GM21619 (cell line): ENCODE results near the gene B3GAT3.
"Not testable (repeated sequence)": the region's sequence is repeated elsewhere in the genome, so short reads cannot be mapped to it uniquely, and the experiment has no call there.

Source experiments
- ATAC-seq: cut with Tn5 transposase; IDR thresholded peaks from one replicate; pipeline ENCODE4 v1.9.1; 2021; ENCODE audit not compliant: unreplicated experiment

B3GAT3 gene

DNA sequence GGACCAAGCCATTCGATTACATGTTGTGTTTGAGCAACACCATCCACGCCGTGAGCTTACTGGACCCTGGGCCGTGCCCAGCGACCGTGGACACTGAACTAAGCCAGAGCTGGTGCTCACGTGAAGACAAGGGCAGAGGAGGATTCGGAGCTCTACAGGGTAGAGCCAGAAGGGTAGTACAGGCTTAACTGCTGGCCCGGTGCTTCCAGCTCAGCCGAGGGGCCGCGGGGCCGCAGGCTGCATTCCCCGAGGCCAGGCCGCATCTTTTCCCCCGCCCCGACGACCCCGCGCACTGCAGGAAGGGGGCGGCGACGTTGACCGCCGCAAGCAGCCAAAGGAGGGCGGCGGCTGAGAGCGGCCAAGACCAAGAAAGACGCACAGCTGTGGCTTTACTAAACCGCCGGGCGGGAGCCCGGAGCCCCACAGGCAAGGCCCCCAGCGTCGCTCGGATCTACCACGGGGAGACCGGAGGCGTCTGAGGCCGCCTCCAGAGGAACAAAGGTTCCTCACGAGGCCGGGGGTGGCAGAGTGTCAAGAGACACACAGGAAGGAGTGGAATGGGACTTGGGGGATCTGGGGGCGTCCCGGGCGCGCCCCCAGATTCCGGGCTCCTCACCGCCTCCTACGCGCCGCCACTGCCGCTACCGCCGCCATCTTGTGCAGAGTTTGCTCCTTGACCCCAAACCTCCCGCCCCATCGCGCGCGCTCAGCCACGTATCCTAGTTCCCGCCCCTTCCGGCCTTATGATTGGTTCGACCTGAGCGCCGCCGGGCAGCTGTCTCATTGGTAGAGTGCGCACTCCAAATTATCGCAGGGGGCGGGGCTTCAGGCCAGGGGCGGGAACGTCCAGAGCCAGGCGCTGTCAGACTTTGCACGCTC, 24.4 kb upstream of the B3GAT3 start, which contains the start of gene GANAB:
Gene GANAB, minus strand, starts transcription at position 668 of the 879 bp plus-strand sequence. Its CDS starts 14 bp downstream, at position 654.
- peak; percentile 93 for ATAC-seq

DNA sequence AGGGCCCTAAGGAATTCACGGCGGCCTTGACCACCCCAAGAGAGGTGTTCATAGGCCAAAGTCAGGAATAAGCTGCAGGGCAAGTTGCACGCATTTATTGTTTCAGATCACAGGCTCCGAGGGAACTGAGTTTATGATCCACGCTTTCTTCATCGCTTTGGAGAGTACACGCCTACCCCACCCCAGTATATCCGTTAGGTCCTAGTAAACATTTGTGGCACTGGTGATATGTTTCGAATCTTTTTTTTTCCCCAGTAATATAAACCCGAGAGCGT, 23.8 kb upstream of the B3GAT3 start:
- no peak for ATAC-seq

DNA sequence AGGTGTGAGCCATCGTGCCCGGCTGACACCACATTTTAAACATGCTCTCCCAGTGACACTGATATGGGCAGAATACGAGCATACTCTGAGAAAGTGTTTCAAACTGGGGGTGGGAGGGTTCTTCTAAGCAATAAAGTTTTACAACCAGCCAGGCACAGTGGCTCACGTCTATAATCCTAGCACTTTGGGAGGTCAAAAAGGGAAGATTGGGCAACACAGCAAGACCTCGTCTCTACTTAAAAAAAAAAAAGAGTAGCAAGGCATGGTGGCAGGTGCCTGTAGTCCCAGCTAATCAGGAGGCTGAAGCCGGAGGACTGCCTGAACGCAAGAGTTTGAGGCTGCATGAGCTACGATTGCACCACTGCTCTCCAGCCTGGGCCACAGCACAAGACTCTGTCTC, 22.4 kb upstream of the B3GAT3 start:
- ATAC-seq, result no peak

- no peak for ATAC-seq
These were observed 10.7 kb upstream of the B3GAT3 start for GRCh38 chr11:62632492-62632891.

DNA sequence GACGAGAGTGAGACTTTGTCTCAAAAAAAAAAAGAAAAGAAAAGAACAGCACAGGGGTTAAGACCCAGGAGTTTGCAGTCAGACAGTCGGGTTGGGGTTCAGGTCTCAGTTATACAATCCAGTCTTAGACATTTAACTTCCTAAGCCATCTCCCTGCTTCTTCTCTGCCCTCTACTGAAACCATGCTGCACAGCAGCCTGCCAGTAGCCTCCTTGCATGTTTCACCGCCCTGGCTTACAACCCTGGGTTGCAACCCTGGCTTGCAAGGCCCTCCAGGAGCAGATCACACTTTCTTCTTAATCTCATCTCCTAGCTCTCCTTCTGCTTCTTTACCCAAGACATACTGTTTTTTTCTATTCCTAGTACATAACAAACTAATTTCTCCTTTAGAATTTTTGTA, 5.9 kb upstream of the B3GAT3 start:
- no peak for ATAC-seq

GRCh38 chr11:62622476-62623089, 797 bp upstream of the B3GAT3 start:
- no peak for ATAC-seq

- ATAC-seq, result no peak
These were observed 689 bp downstream of the B3GAT3 start for GRCh38 chr11:62621027-62621566.

DNA sequence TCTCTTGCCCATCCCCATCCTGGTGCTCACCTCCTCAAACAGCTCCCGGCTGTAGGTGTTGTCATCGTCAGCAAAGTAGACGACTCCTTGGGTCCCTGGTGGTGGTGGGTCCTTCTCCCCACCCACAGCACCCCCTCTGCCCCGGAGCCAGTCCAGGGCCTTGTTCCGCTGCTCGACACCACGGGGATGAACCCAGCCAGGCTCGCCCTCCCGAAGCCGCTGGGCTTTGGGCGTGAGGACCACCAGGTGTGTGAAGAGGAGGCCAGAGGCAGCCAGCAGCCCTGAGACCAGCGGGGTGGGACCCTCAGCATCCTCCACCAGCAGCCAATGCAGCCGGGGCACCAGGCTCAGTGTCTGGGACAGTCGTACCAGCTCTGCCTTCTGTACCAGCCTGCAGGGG, 4.8 kb downstream of the B3GAT3 start:
- not testable (repeated sequence) for ATAC-seq

DNA sequence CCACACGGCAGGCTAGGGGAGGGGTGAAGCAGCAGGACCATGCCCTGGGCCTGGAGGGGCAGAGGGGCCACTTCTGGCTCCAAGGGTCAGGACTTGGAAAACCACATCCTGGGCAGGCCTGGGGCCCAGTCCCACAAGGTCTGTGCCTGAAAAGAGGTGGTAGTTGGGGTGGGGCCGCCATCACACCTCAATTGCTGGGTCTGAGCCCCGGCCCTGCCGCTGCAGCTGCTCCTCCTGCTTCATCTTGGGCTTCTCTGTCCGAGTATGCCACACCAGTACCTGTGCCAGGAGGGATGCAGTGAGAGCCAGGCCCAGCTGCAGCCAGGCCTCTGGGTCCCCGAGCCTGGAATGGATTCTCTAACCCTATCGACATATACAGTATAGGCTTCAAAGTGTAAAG, 6.3 kb downstream of the B3GAT3 start:
- no peak for ATAC-seq

DNA sequence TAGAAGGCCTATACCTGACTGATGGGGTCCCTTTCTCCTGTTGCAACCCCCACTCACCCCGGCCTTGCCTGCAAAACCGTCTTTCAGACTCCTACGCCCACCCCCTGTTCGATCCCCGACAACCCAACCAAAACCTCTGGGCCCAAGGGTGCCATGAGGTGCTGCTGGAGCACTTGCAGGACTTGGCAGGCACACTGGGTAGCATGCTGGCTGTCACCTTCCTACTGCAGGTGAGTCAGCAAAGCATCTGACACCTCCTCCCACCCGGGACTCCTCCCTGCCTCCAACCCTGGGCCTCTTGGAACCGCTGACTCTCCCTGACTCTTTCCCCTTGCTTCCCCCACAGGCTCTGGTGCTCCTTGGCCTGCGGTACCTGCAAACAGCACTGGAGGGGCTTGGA, 7.5 kb downstream of the B3GAT3 start:
- no peak for ATAC-seq

- no peak for ATAC-seq
These were observed 8.5 kb downstream of the B3GAT3 start for GRCh38 chr11:62613291-62613778.

GRCh38 chr11:62612366-62613290, 9.2 kb downstream of the B3GAT3 start, which contains the start of the genes EML3 and ROM1:
Gene EML3, minus strand, starts transcription at chr11:62612775. Its CDS starts 318 bp downstream, at chr11:62612457.
Gene ROM1, plus strand, starts transcription at chr11:62613257. Its CDS starts 25 bp downstream, at chr11:62613282.
- ATAC-seq, result peak; percentile 71

- ATAC-seq, result peak; percentile 19
These were observed 10.0 kb downstream of the B3GAT3 start for GRCh38 chr11:62611705-62612365.

GRCh38 chr11:62610814-62611704, 10.7 kb downstream of the B3GAT3 start:
- ATAC-seq, result no peak

GRCh38 chr11:62610403-62610802, 11.4 kb downstream of the B3GAT3 start:
- no peak for ATAC-seq

DNA sequence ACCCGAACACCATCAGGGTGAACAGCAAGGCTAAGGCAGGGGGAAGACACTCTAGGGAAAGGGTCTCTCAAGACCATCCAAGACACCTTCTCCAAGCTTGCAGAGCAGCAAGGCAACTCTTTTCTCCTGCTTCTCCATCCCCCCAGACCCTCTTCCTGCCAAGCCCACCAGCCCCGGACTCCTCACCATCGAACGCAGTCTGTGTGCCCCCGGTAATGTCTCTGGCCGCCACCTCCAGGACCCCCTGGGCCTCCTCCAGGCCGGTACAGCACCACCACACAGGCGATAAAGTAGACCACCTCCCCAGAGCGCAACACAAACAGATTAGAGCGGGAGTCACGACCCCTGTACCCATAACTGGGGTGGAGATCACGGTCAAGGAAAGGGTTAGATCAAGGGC, 13.0 kb downstream of the B3GAT3 start:
- no peak for ATAC-seq

DNA sequence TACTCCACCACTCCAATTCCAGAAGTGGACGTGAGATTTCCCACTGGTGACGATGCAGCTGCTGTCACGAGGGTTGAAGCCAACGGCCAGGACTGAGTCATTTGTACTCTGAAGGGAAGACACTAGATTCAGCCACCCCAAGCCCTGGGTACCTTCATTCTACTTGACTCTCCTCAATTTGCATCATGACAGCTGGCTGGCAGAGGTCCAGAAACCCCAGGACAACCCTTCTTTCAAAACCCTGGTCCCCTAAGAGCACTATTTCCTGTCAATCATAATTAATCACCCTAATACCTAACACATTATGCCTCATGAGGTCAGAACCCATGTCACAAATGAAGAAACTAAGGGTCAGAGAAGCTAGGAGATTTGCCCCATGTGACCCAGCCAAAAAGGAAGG, 14.1 kb downstream of the B3GAT3 start:
- no peak for ATAC-seq

GRCh38 chr11:62605902-62606301, 15.9 kb downstream of the B3GAT3 start:
- no peak for ATAC-seq

- no peak for ATAC-seq
These were observed 16.3 kb downstream of the B3GAT3 start for GRCh38 chr11:62605467-62605866.
